ENCODE results near the gene CTNND1. TPM values are rescaled to one million over a fixed set of nuclear protein-coding genes. Genes with fewer than 3 reads are reported as not detected.

CTNND1 gene
- polyA plus RNA-seq, 4 donors, result 62.2 to 195 (median 119) TPM

DNA sequence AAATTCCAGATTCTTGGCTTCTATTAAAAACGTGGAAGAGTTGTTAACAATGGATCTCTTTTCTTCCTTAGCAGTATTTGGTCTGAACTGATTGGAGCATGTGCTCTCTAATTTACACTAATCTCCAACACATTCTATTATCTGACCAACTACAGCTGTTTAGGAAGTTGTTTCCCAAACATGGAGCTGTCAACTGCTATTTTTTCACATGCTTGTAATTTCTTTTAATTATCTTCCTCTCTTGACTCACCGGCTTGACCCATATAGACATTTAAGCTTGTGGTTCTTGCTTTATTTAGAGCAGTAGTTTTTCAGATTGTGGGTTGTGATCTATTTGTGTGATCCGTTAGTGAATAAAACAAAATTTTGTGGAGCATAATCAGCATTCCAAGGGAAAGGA, 40.8 kb downstream of the CTNND1 start:
- FAIRE-seq (no peak), DNase-seq (no peak)
- no peak overlapping the region for H3K4me3 ChIP-seq (ENCODE audit: low read depth in 1 of 3, low read length in 3 of 3)
- peaks cover 4 to 32% (median 12%) of the 10 kb centered on the region in 3 donors for H3K4me1 ChIP-seq (ENCODE audit: control insufficient read depth in 3 of 3, insufficient read depth in 2 of 3, low read depth in 1 of 3, low read length in 2 of 3)
- H3K27ac ChIP-seq (ENCODE audit: low read depth in 1 of 3, low read length in 2 of 3), result no peak overlapping the region
- H3K27me3 ChIP-seq (ENCODE audit: control insufficient read depth in 3 of 3, insufficient read depth in 3 of 3, low read length in 3 of 3), result no peaks in the 10 kb centered on the region
- 67 to 74% (median 69%) methylated on average over 3 of the region's 3 CpGs for WGBS, 3 donors
- no peaks in the 10 kb centered on the region for H3K9me3 ChIP-seq (ENCODE audit: control insufficient read depth in 2 of 2, insufficient read depth in 1 of 2, low read depth in 1 of 2, low read length in 1 of 2)
- peaks cover 16 to 49% (median 23%) of the 10 kb centered on the region in 3 donors for H3K36me3 ChIP-seq (ENCODE audit: control insufficient read depth in 3 of 3, insufficient read depth in 2 of 3, low read depth in 1 of 3, low read length in 3 of 3)

DNA sequence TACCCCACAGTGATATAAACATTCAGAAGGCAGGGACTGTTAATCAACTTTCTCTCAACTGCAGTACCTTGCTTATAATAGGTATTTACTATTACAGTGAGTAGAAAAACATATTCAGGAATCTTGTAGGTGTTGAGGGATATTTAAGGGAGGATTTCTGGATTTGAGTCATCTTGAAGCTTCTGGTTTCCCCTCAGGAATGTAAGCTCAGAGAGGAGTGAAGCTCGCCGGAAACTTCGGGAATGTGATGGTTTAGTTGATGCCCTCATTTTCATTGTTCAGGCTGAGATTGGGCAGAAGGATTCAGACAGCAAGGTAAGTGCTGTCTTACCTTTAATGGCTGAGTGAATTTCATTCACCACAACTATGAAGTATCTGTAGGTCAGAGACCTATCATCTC, 42.9 kb downstream of the CTNND1 start:
- WGBS, 3 donors, result 85 to 91% (median 86%) methylated on average over 3 of the region's 3 CpGs
- DNase-seq (no peak), FAIRE-seq (no peak)
- Histone ChIP-seq H3K36me3 (ENCODE audit: control insufficient read depth in 3 of 3, insufficient read depth in 2 of 3, low read depth in 1 of 3, low read length in 3 of 3) (peaks cover 16 to 48% (median 36%) of the 10 kb centered on the region in 3 donors), H3K27me3 (ENCODE audit: control insufficient read depth in 3 of 3, insufficient read depth in 3 of 3, low read length in 3 of 3) (no peaks in the 10 kb centered on the region), H3K4me3 (ENCODE audit: low read depth in 1 of 3, low read length in 3 of 3) (no peak overlapping the region), H3K9me3 (ENCODE audit: control insufficient read depth in 2 of 2, insufficient read depth in 1 of 2, low read depth in 1 of 2, low read length in 1 of 2) (no peaks in the 10 kb centered on the region), H3K4me1 (ENCODE audit: control insufficient read depth in 3 of 3, insufficient read depth in 2 of 3, low read depth in 1 of 3, low read length in 2 of 3) (peaks cover under 1 to 16% (median 2%) of the 10 kb centered on the region in 3 donors), H3K27ac (ENCODE audit: low read depth in 1 of 3, low read length in 2 of 3) (no peak overlapping the region)

DNA sequence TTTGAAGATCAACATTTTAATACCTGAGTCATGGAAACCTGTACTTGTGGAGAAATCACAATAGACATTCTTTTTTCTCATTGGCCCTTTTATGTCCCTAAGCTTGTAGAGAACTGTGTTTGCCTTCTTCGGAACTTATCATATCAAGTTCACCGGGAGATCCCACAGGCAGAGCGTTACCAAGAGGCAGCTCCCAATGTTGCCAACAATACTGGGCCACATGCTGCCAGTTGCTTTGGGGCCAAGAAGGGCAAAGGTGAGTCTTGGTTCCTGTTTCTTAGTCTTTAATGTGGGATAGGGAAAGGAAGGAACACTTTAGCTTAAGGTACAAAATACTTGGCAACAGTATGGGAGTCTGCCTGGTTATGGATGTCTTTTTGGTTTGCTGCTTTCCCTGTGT, 44.2 kb downstream of the CTNND1 start:
- WGBS, 3 donors, result 20 to 63% (median 38%) methylated on average over 3 of the region's 3 CpGs
- Histone ChIP-seq H3K27me3 (ENCODE audit: control insufficient read depth in 3 of 3, insufficient read depth in 3 of 3, low read length in 3 of 3) (no peaks in the 10 kb centered on the region), H3K9me3 (ENCODE audit: control insufficient read depth in 2 of 2, insufficient read depth in 1 of 2, low read depth in 1 of 2, low read length in 1 of 2) (no peaks in the 10 kb centered on the region), H3K4me1 (ENCODE audit: control insufficient read depth in 3 of 3, insufficient read depth in 2 of 3, low read depth in 1 of 3, low read length in 2 of 3) (peaks cover 0 to 5% (median 0%) of the 10 kb centered on the region in 3 donors), H3K27ac (ENCODE audit: low read depth in 1 of 3, low read length in 2 of 3) (no peak overlapping the region), H3K4me3 (ENCODE audit: low read depth in 1 of 3, low read length in 3 of 3) (no peak overlapping the region), H3K36me3 (ENCODE audit: control insufficient read depth in 3 of 3, insufficient read depth in 2 of 3, low read depth in 1 of 3, low read length in 3 of 3) (peaks cover 16 to 56% (median 43%) of the 10 kb centered on the region in 3 donors)
- FAIRE-seq (no peak), DNase-seq (peak in 1 of 2 donors; percentile 42)

DNA sequence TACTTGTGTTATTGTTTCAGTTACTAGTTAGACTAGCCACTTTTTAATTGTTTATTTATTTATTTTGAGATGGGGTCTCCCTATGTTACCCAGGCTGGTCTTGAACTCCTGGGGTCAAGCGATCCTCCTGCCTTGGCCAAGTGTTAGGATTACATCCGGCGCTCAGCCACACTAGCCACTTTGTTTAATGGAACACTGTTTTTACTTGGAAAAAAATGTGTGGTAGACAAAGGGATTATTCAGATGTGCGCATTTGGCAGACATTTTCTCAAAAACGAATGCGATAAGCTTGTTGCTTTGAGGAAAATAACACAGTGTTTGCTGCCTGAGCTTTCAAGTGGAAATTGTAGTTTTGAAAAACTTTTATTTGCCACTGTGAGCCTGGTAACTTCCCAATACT, 51.0 kb downstream of the CTNND1 start:
- H3K27me3 ChIP-seq (ENCODE audit: control insufficient read depth in 3 of 3, insufficient read depth in 3 of 3, low read length in 3 of 3), result no peaks in the 10 kb centered on the region
- H3K27ac ChIP-seq (ENCODE audit: low read depth in 1 of 3, low read length in 2 of 3), result no peak overlapping the region
- 87 to 96% (median 95%) methylated on average over 6 of the region's 6 CpGs for WGBS, 3 donors
- DNase-seq (no peak), FAIRE-seq (no peak)
- no peaks in the 10 kb centered on the region for H3K9me3 ChIP-seq (ENCODE audit: control insufficient read depth in 2 of 2, insufficient read depth in 1 of 2, low read depth in 1 of 2, low read length in 1 of 2)
- H3K36me3 ChIP-seq (ENCODE audit: control insufficient read depth in 3 of 3, insufficient read depth in 2 of 3, low read depth in 1 of 3, low read length in 3 of 3), result peaks cover 16 to 52% (median 38%) of the 10 kb centered on the region in 3 donors
- no peaks in the 10 kb centered on the region for H3K4me1 ChIP-seq (ENCODE audit: control insufficient read depth in 3 of 3, insufficient read depth in 2 of 3, low read depth in 1 of 3, low read length in 2 of 3)
- no peak overlapping the region for H3K4me3 ChIP-seq (ENCODE audit: low read depth in 1 of 3, low read length in 3 of 3)

DNA sequence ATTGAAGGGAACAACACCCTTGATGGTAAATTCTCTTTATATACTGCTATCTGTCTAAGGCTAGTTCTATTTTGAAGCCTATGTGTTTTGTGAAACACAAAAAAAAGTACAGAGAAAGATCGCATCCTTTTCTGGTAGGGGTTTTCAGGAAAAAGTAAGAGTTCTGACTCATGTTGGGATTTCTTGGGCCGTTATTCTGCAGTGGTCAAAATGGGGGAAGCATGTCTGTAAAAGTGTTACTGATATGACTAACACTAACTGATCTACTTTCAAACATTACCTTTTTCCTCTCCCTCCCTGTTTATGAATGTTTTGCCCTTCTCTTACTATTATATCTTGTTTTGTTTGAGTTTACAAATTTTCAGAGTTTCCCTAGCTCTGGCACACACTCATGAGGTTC, 53.9 kb downstream of the CTNND1 start:
- no peak overlapping the region for H3K4me3 ChIP-seq (ENCODE audit: low read depth in 1 of 3, low read length in 3 of 3)
- WGBS, 3 donors, result 66 to 78% (median 69%) methylated on average over 2 of the region's 2 CpGs

DNA sequence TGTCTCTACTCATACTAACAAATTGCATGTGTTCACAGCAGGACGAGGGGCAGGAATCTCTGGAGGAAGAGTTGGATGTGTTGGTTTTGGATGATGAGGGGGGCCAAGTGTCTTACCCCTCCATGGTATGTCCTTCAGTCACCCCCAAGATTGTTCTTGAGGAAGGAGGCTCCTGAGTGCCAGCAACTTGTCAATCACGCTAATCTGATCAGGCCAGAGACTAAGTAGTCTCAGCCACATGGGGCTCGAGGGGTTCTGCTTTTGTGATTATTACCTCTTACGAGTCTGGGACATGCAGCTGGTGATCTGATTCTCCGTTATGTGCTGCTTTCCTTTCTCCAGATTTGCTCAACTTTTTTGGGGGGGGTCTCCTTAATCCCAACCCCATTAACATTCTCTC, 54.3 kb downstream of the CTNND1 start:
- Histone ChIP-seq H3K9me3 (ENCODE audit: control insufficient read depth in 2 of 2, insufficient read depth in 1 of 2, low read depth in 1 of 2, low read length in 1 of 2) (no peaks in the 10 kb centered on the region), H3K4me1 (ENCODE audit: control insufficient read depth in 3 of 3, insufficient read depth in 2 of 3, low read depth in 1 of 3, low read length in 2 of 3) (peaks cover 0 to 2% (median 2%) of the 10 kb centered on the region in 3 donors), H3K36me3 (ENCODE audit: control insufficient read depth in 3 of 3, insufficient read depth in 2 of 3, low read depth in 1 of 3, low read length in 3 of 3) (peaks cover 16 to 36% (median 20%) of the 10 kb centered on the region in 3 donors), H3K27me3 (ENCODE audit: control insufficient read depth in 3 of 3, insufficient read depth in 3 of 3, low read length in 3 of 3) (no peaks in the 10 kb centered on the region), H3K27ac (ENCODE audit: low read depth in 1 of 3, low read length in 2 of 3) (no peak overlapping the region), H3K4me3 (ENCODE audit: low read depth in 1 of 3, low read length in 3 of 3) (no peak overlapping the region)
- FAIRE-seq (no peak), DNase-seq (no peak)
- 77 to 89% (median 87%) methylated on average over 5 of the region's 5 CpGs for WGBS, 3 donors

More for the DNA sequence above, 53.9 kb downstream of the CTNND1 start:
- FAIRE-seq (no peak), DNase-seq (no peak)
- Histone ChIP-seq H3K36me3 (ENCODE audit: control insufficient read depth in 3 of 3, insufficient read depth in 2 of 3, low read depth in 1 of 3, low read length in 3 of 3) (peaks cover 16 to 39% (median 24%) of the 10 kb centered on the region in 3 donors), H3K4me1 (ENCODE audit: control insufficient read depth in 3 of 3, insufficient read depth in 2 of 3, low read depth in 1 of 3, low read length in 2 of 3) (peaks cover 0 to 2% (median 2%) of the 10 kb centered on the region in 3 donors), H3K9me3 (ENCODE audit: control insufficient read depth in 2 of 2, insufficient read depth in 1 of 2, low read depth in 1 of 2, low read length in 1 of 2) (no peaks in the 10 kb centered on the region), H3K27me3 (ENCODE audit: control insufficient read depth in 3 of 3, insufficient read depth in 3 of 3, low read length in 3 of 3) (no peaks in the 10 kb centered on the region), H3K27ac (ENCODE audit: low read depth in 1 of 3, low read length in 2 of 3) (no peak overlapping the region)

DNA sequence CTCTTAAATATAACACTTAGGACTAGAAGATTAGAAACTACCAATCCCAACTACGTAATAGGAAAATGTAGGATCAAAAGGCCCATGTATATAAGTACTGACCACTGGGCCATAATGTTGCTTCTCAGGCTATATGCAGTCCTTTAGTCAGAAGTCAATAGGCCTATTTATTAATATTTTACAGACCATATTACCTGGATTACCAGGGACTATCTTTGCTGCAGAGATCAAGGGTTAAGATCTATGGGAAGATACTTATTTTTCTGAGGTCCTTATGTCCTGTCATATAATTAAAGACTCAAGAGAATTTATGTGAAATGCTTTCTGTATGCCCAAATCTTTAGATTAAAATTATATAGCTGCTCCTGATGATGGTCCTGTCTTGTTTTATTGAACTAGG, 57.2 kb downstream of the CTNND1 start:
- 25 to 68% (median 41%) methylated on average over 1 of the region's 1 CpG for WGBS, 3 donors
- H3K27ac ChIP-seq (ENCODE audit: low read depth in 1 of 3, low read length in 2 of 3), result no peak overlapping the region
- no peak overlapping the region for H3K4me3 ChIP-seq (ENCODE audit: low read depth in 1 of 3, low read length in 3 of 3)
- no peaks in the 10 kb centered on the region for H3K9me3 ChIP-seq (ENCODE audit: control insufficient read depth in 2 of 2, insufficient read depth in 1 of 2, low read depth in 1 of 2, low read length in 1 of 2)
- no peaks in the 10 kb centered on the region for H3K27me3 ChIP-seq (ENCODE audit: control insufficient read depth in 3 of 3, insufficient read depth in 3 of 3, low read length in 3 of 3)
- FAIRE-seq (no peak), DNase-seq (peak; percentile 31 to 52)
- H3K36me3 ChIP-seq (ENCODE audit: control insufficient read depth in 3 of 3, insufficient read depth in 2 of 3, low read depth in 1 of 3, low read length in 3 of 3), result peaks cover 11 to 24% (median 17%) of the 10 kb centered on the region in 3 donors
- peaks cover 0 to 2% (median 2%) of the 10 kb centered on the region in 3 donors for H3K4me1 ChIP-seq (ENCODE audit: control insufficient read depth in 3 of 3, insufficient read depth in 2 of 3, low read depth in 1 of 3, low read length in 2 of 3)

DNA sequence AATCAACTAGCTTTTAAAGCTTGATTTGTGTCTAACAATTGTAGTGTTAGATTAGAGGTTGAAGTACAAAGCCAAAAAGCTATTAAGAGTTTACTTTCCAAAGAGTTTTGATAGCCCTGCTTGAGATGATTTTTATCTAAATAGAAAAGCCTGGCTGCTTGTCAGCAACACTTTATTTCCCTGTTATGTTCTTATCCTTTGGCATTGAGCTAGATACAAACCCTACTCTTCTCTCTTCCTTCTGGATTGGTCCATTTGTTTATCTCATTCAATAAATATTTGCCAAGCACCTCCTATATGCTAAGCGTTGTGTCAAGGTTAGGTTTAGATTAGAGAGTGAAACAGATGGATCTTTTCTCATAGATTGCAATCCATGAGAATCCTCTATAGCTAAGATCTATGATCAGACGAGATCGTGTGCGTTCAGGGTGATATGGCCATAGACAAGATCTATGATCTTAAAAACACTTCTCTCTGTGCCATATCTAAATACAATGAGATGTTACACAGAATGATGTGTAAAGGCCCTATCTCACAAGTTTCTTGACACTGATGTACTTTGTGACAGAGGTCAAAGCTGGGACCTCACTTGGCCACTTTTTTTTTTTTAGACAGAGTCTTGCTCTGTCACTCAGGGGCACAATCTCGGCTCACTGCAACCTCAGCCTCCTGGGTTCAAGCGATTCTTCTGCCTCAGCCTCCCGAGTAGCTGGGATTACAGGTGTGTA, 57.8 kb downstream of the CTNND1 start:
- peaks cover 11 to 24% (median 16%) of the 10 kb centered on the region in 3 donors for H3K36me3 ChIP-seq (ENCODE audit: control insufficient read depth in 3 of 3, insufficient read depth in 2 of 3, low read depth in 1 of 3, low read length in 3 of 3)
- DNase-seq, result peak; percentile 37 to 74
- H3K9me3 ChIP-seq (ENCODE audit: control insufficient read depth in 2 of 2, insufficient read depth in 1 of 2, low read depth in 1 of 2, low read length in 1 of 2), result no peaks in the 10 kb centered on the region
- peaks cover 0 to 2% (median 2%) of the 10 kb centered on the region in 3 donors for H3K4me1 ChIP-seq (ENCODE audit: control insufficient read depth in 3 of 3, insufficient read depth in 2 of 3, low read depth in 1 of 3, low read length in 2 of 3)
- 44 to 64% (median 50%) methylated on average over 7 of the region's 7 CpGs for WGBS, 3 donors
- H3K27me3 ChIP-seq (ENCODE audit: control insufficient read depth in 3 of 3, insufficient read depth in 3 of 3, low read length in 3 of 3), result no peaks in the 10 kb centered on the region
- FAIRE-seq, result no peak
- H3K27ac ChIP-seq (ENCODE audit: low read depth in 1 of 3, low read length in 2 of 3), result peak overlapping the region in 1 of 3 donors; percentile 27
- H3K4me3 ChIP-seq (ENCODE audit: low read depth in 1 of 3, low read length in 3 of 3), result no peak overlapping the region
